H7 (cell line): ENCODE results near the gene MAMDC2. TPM values are rescaled to one million over a fixed set of nuclear protein-coding genes. Genes with fewer than 3 reads are reported as not detected.
"Not testable (repeated sequence)": the region's sequence is repeated elsewhere in the genome, so short reads cannot be mapped to it uniquely, and the experiment has no call there.

Experiments used
- DNase-seq: peaks from one replicate; pipeline ENCODE4 v3.0.0; 2012
- H3K27me3 ChIP-seq: 2 replicates; pipeline ENCODE4 v1.6.0; 2011; ENCODE audit warnings: mild to moderate bottlenecking, low read length; ENCODE audit not compliant: control insufficient read depth, insufficient read depth
- H3K36me3 ChIP-seq: replicated peaks from 2 replicates; pipeline ENCODE4 v1.5.1; 2011; ENCODE audit warnings: low read length; ENCODE audit not compliant: control insufficient read depth, insufficient read depth
- H3K4me3 ChIP-seq: 2 replicates; pipeline ENCODE4 v1.5.1; 2011; ENCODE audit warnings: low read depth, mild to moderate bottlenecking, control low read depth, low read length, moderate library complexity; ENCODE audit not compliant: insufficient read depth
- total RNA-seq: library from RNA; depleted of rRNA; stranded (reverse); fragments of >200 nt; shearing (Covaris generic); gene quantifications from 2 replicates; pipeline ENCODE4 v1.2.3, GENCODE V29; 2014

Gene MAMDC2
- total RNA-seq, 1 experiment from 2014 or later = 5.4 TPM

DNA sequence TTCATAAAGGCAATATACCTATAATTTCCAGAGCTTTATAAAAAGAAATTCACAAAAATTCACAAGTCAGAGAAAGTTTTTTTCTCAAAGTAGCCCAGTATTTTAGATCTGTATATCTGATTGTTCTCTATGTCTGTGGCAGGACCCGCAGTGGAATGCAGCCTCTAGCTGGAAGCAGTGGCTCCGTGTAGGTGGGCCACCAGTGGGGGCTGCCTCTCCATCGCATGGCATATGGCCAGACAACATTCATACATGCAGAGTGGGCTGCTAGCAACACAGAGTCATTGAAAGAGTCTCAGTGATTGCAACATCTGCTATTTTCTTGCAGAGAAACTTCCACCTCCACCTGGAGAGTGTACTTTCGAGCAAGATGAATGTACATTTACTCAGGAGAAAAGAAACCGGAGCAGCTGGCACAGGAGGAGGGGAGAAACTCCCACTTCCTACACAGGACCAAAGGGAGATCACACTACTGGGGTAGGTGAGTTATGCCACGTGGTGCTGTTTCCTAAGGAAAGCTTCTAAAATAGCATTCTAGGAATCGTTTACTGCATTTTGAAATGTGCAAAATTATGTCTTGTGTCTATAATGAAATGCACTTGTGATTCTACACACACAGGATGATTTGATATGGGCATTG, 126.6 kb downstream of the MAMDC2 start:
- H3K36me3 ChIP-seq = no peaks in the 10 kb centered on the region
- H3K4me3 ChIP-seq = no peak overlapping the region
- no peaks in the 10 kb centered on the region for H3K27me3 ChIP-seq
- no peak for DNase-seq

- Histone ChIP-seq H3K27me3 (no peaks in the 10 kb centered on the region), H3K4me3 (no peak overlapping the region), H3K36me3 (no peaks in the 10 kb centered on the region)
- DNase-seq = no peak
Measured at GRCh38 chr9:70172532-70172931, 128.9 kb downstream of the MAMDC2 start.

DNA sequence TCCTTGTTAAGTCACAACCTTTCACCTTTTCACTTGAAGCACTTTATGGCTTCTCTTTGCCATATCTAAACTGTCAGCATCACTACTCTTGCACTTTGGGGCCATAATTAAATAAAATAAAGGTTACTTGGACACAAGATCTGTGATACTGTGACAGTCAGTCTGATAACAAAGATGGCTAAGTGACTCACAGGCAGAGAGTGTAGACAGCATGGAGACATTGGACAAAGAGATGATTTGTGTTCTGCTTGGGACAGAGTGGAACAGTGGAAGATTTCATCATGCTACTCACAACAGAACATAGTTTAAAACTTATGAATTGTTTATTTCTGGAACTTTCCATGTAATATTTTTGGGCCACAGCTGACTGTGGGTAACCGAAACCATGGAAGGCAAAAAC, 133.5 kb downstream of the MAMDC2 start:
- Histone ChIP-seq H3K4me3 (no peak overlapping the region), H3K36me3 (no peaks in the 10 kb centered on the region), H3K27me3 (no peaks in the 10 kb centered on the region)
- no peak for DNase-seq

- DNase-seq = no peak
- Histone ChIP-seq H3K27me3 (no peaks in the 10 kb centered on the region), H3K4me3 (no peak overlapping the region), H3K36me3 (no peaks in the 10 kb centered on the region)
Measured at GRCh38 chr9:70192707-70193106, 149.1 kb downstream of the MAMDC2 start.

- H3K27me3 ChIP-seq = no peaks in the 10 kb centered on the region
- no peaks in the 10 kb centered on the region for H3K36me3 ChIP-seq
- H3K4me3 ChIP-seq = no peak overlapping the region
- DNase-seq = no peak
Measured at GRCh38 chr9:70195456-70195855, 151.8 kb downstream of the MAMDC2 start.

- Histone ChIP-seq H3K36me3 (no peaks in the 10 kb centered on the region), H3K27me3 (no peaks in the 10 kb centered on the region), H3K4me3 (no peak overlapping the region)
- no peak for DNase-seq
Measured at GRCh38 chr9:70197216-70198044, 153.8 kb downstream of the MAMDC2 start.

- H3K27me3 ChIP-seq, H3K36me3 ChIP-seq, DNase-seq: not testable (repeated sequence)
- H3K4me3 ChIP-seq = peak overlapping the region; percentile 19; the same call in 1 of the 2 replicates
Measured at GRCh38 chr9:70204743-70205142, 161.1 kb downstream of the MAMDC2 start.

GRCh38 chr9:70205366-70206020, 161.8 kb downstream of the MAMDC2 start:
- no peaks in the 10 kb centered on the region for H3K27me3 ChIP-seq
- H3K4me3 ChIP-seq = no peak overlapping the region
- no peak for DNase-seq
- no peaks in the 10 kb centered on the region for H3K36me3 ChIP-seq

DNA sequence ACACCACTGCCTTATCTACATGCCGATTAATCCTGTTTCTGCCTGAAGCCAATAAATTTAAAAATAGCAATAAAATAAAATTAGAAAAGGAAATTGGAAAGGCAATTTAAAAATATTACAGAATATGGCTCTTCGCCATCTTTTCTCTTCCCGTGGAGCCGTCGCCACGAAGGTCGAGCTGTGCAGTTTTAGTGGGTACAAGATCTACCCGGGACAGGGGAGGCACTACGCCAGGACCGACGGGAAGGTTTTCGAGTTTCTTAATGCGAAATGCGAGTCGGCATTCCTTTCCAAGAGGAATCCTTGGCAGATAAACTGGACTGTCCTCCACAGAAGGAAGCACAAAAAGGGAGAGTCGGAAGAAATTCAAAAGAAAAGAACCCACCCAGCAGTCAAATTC, 173.4 kb downstream of the MAMDC2 start:
- no peak for DNase-seq
- Histone ChIP-seq H3K4me3 (no peak overlapping the region), H3K36me3 (no peaks in the 10 kb centered on the region; the same call in 1 of the 2 replicates), H3K27me3 (no peaks in the 10 kb centered on the region)

DNA sequence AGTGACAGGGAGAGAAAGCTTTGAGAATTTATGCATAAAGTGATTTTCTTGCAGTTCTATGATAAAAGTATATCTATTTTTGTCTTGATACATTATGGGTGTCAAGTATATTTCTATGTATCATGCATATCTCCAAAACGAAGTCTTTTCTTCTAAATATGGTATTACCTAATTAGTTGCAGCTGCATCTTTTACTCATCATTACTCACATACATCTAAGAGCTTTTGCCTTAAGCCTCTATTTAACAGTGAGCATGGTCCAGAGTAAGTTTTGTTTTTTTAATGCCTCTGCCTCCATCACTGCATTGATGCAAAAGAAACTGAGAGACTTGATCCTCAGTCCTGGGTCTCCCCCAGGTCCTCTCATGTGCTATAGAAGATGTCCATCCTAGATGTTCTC, 175.1 kb downstream of the MAMDC2 start:
- DNase-seq = no peak
- Histone ChIP-seq H3K27me3 (no peaks in the 10 kb centered on the region), H3K36me3 (no peaks in the 10 kb centered on the region), H3K4me3 (no peak overlapping the region)

GRCh38 chr9:70220216-70220615, 176.6 kb downstream of the MAMDC2 start:
- DNase-seq = no peak
- H3K27me3 ChIP-seq = no peaks in the 10 kb centered on the region
- no peak overlapping the region for H3K4me3 ChIP-seq
- H3K36me3 ChIP-seq = no peaks in the 10 kb centered on the region

GRCh38 chr9:70222354-70222753, 178.7 kb downstream of the MAMDC2 start:
- H3K4me3 ChIP-seq = no peak overlapping the region
- DNase-seq = no peak
- no peaks in the 10 kb centered on the region for H3K27me3 ChIP-seq
- no peaks in the 10 kb centered on the region for H3K36me3 ChIP-seq

GRCh38 chr9:70228118-70228517, 184.5 kb downstream of the MAMDC2 start:
- H3K27me3 ChIP-seq = no peaks in the 10 kb centered on the region
- H3K36me3 ChIP-seq = no peaks in the 10 kb centered on the region
- H3K4me3 ChIP-seq = no peak overlapping the region
- DNase-seq = no peak

DNA sequence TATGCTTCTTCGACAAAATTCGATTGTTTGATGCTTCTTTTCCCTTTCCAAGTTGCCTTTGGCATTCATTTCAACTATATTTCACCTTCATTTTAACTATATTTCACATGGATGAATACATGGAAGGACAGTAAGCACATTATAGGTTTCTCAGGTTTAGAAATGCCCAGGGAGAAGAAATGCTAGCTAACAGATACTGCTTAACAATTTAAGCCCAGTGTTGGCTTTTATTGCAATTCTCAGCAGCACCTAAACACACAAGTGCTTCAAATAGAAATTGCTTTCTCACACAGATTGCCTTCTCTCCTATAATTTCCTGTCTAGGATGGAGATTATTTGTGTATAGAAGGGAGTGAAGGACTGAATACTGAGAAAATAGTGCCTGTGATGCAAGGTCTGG, 185.0 kb downstream of the MAMDC2 start:
- Histone ChIP-seq H3K4me3 (no peak overlapping the region), H3K27me3 (no peaks in the 10 kb centered on the region), H3K36me3 (no peaks in the 10 kb centered on the region)
- no peak for DNase-seq

GRCh38 chr9:70229026-70229425, 185.4 kb downstream of the MAMDC2 start:
- peak; percentile 9 for DNase-seq
- Histone ChIP-seq H3K4me3 (no peak overlapping the region), H3K27me3 (no peaks in the 10 kb centered on the region), H3K36me3 (no peaks in the 10 kb centered on the region)
